GM19023 (cell line): Measurements from ENCODE around the gene CST11.

Experiments used
- ATAC-seq: cut with Tn5 transposase; IDR thresholded peaks from one replicate; pipeline ENCODE4 v1.9.1; 2021; ENCODE audit warnings: mild to moderate bottlenecking, moderate library complexity; ENCODE audit not compliant: unreplicated experiment

Gene CST11

GRCh38 chr20:23454816-23455215 lies 2.1 kb upstream of the CST11 start:
- no peak for ATAC-seq

DNA sequence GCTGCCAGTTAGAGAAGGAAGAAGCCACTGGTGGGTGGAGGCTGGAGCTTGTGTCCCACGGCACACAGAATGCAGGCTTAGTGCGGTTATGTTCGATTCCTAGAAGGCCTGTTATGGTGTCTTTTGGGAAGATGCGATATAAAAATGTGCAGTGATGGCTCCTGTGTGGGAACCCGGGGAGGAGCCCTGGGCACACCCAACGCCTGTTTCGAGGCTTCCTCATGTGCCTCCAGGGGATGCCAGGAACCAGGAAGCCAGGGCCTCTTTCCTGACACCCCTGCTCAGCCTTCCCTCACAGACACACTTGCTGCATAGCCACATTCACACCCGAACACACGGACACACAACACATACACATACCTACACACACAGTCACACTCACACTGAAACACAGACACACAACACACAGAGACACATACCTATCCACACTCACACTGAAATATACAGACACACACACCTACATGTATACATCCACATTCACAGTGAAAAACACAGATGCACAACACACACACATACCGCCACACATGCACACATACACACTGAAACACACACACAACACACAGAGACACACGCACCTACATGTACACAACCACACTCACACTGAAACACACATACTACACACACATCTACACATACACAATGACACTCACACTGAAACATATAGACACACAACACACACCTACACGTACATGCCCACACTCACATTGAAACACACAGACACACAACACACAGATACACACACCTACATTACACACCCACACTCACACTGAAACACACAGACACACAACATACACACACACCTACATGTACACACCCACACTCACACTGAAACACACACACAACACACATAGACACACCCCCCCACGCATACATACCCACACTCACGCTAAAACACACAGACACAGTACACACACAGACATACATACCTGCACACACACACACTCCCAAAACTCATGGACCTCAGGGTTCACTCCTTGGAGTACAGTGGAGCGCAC lies 1.2 kb upstream of the CST11 start:
- no peak for ATAC-seq

DNA sequence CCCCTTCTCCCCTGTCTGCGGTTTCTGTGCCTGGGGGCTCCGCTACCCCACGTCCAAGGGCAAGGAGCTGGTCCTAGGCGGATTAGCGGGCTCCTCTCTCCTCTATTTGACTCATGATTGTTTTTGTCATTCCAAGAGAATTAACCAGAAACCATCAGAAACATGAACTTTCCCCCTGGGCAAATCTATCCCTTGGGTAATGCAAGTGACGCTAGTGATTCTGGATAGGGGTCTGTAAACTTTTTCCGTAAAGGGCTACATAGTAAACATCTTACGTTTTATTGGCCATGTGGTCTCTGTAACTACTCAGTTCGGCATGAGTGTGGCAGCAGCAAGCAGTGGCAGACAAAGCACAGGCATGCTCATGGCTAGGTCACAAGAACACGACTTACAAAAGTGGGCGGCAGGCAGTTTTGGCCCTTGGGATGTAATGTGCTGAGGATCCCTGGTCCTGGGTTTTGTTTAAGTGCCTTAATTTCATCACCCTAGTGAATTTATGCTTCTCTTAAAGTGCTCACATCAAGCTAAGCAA lies 654 bp downstream of the CST11 start:
- no peak for ATAC-seq

DNA sequence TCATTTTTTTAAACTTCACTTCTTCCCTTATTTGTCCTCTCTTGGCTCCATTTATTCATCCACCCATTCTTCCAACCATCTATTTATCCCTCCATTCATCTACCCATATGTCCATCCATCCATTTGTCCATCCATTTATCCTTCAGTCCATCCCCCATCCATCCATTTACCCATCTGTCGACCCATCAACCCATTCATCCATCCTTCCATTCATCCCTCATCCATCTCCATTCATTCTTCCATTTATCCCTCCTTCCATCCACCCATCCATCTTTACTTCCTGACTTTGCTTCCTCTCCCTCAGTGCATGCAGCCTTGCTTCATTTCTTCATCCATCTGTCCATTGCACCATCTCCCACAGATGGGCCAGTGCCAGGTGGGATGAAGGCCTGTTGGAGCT lies 1.8 kb downstream of the CST11 start:
- no peak for ATAC-seq

DNA sequence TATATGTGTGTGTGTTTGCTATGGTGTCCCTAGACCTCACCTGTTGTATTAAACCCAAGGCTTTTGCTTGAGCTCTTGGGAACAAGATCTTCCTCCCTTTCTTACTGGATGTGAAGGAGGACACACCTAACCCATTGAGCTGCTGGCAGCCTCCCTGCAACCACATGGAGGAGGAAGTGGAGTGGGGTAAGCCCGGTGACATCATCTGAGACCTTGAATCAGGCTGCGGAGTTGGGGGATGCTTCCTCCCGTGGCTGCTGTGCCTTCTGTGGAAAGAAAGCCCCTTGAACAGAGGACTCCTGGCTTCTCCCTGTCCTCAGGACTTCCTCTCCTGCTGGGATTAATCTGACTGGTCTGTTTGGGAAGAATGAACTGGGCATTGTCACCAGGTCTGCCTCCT lies 3.3 kb downstream of the CST11 start:
- ATAC-seq: no peak

- ATAC-seq: no peak
Observed at GRCh38 chr20:23448167-23448566, 4.5 kb downstream of the CST11 start.

DNA sequence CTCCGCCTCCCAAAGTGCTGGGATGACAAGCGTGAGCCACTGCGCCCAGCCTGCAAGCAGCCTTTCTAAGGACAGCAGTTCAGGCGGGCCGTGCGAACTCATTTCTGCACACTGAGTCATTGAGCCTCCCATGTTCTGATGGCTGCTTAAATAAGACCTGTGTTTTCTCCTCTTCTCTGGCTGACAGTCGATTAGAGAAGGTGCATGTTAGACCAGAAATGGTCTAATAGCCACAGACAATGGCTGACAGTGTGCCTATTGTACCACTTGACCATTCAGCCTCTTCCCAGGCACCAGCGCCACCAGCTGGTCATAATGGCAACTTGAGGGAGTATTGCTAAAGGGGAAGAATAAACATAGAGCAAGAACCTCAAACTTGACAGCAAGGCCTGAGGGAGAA lies 6.2 kb downstream of the CST11 start:
- peak; percentile 65 for ATAC-seq

GRCh38 chr20:23445596-23446217 lies 7.0 kb downstream of the CST11 start:
- no peak for ATAC-seq

DNA sequence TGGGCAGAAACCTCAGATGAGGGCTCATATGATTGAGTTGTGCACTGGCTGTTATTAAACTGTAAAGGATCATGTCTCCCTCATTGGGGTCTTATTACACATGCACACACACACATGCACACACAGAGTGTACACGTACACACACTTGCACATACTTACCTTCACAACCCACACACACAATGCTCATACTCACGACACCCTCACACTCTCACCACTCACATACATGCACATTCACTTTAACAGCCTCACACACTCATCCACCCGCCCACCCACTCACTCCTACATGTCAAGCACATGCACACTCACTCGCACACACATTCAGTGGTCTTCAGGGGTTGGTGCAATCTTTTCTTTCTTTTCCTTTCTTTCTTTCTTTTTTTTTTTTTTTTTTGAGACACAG lies 7.8 kb downstream of the CST11 start:
- no peak for ATAC-seq

DNA sequence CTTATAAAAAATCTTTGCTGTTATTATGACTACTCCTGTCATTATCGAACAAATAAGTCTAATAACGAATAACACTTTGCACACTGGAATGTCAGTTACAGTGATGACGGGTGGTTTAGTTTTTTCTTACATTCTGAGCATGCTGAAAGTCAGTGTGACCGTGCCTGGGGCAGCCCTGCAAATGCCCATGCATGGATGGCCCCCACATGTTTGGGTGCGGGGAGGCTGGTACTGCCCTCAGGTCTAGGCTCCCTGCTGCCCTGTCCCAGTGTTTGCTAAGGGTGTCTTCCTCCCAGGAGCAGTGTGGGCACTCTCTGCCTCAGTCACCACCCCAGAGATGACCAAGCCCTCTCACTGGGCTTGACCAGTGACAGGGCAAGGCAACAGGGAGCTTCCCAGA lies 10.2 kb downstream of the CST11 start:
- ATAC-seq: no peak

DNA sequence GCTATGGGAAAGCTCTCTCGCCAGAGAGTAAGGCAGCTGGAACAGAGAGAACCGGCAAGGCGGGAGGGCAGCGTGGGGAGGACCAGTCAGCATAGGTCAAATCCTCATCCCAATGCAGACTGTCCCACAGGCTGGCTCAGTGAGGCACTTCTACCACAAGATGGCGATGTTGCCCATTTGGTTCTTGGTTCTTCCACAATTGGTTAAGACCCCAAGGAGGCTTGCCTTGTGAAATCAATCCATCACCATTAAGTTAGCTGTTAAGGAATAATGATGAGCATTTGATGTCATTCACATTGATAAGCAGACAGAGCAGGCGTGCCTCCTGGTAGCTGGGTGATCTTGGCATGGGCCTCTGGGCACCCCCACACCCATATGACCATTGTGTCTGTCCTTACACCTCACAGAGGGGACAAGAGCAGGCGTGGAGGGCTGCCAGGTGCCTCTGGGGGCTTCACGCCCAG lies 10.8 kb downstream of the CST11 start:
- ATAC-seq: peak; percentile 70

DNA sequence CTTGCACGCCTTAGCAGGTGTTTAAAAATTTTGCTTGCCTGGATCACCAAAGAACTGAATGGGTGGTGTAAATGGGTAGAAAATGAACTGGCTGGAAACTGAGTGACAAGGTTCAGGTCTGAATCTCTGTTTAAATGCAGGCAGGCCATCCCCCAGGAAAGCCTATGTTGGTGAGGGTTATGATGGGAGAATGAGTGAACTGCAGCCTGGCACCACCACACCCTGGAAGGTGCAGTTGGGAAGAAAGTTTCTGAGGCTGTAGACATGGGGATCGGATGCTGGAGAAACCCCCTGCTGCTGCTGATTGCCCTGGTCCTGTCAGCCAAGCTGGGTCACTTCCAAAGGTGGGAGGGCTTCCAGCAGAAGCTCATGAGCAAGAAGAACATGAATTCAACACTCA lies 12.7 kb downstream of the CST11 start:
- ATAC-seq: no peak

GRCh38 chr20:23438661-23439060 lies 14.0 kb downstream of the CST11 start:
- ATAC-seq: no peak

DNA sequence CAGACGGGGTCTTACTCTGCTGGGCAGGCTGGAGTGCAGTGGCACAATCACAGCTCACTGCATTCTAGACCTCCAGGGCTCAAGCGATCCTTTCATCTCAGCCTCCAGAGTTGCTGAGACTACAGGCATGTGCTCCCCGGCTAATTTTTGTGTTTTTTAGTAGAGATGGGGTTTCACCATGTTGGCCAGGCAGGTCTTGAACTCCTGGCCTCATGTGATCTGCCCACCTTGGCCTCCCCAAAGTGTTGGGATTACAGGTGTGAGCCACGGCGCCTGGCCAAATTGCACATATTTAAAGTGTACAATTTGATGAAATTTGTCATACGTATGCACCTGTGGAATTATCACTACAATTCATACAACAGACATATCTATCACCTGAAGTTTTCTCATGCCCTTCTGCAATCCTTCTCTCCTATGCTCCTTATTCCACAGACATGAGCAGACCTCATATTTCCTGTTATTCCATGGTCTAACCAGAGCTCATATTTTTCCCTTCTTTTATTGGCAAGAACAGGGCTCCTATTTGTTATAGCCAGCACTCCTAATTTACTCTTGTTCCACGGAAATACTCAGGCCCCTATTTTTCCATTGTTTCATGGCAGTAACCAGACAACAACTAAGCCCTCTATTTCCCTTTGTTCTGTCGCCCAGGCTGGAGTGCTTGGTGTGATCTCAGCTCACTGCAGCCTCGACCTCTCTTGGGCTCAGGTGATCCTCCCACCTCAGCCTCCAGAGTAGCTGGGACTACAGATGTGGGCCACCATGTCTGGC lies 15.4 kb downstream of the CST11 start:
- ATAC-seq: no peak

GRCh38 chr20:23436681-23437080 lies 16.0 kb downstream of the CST11 start:
- ATAC-seq: no peak

DNA sequence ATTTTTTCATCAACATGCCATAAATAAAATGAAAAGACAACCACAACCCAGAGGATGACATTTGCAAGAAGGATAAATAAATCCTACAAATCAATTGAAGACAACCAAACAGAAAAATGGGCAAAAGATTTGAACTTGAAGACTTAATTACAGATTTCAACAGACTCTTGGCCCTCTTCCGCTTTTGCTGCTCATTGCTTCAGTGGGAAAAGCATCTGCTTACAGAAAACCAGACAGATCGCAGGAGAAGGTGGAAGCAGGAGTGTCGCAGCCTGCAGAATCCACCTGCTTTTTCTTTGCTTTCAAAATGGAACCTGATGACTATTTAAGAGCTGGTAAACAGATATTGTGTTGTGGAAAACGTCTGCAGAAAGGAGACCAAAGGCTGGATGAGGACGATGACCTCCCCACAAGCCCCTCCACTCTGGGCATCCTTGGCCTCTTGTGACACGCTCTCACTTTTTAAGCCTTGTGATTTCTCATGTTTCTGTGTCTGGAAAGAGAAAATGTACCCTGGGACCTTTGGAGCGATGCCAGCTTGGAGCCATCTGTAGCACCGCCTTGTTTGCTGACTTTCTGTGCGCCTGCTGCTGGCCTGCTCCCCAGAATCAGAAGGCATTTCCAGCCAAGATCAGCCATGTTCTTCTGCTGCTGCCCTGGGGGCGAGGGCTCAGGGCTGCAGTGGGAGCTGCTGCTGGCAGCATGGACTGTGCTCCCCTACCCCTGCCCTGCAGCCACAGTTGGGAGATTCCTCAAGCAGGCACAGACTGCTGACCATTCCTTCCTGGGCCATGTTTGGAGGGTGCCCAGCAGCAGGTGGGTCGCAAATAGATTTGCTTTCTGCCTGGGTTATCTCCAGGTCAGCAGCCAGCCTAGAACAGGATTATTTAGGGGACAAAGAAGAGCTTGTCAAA lies 16.8 kb downstream of the CST11 start:
- no peak for ATAC-seq

DNA sequence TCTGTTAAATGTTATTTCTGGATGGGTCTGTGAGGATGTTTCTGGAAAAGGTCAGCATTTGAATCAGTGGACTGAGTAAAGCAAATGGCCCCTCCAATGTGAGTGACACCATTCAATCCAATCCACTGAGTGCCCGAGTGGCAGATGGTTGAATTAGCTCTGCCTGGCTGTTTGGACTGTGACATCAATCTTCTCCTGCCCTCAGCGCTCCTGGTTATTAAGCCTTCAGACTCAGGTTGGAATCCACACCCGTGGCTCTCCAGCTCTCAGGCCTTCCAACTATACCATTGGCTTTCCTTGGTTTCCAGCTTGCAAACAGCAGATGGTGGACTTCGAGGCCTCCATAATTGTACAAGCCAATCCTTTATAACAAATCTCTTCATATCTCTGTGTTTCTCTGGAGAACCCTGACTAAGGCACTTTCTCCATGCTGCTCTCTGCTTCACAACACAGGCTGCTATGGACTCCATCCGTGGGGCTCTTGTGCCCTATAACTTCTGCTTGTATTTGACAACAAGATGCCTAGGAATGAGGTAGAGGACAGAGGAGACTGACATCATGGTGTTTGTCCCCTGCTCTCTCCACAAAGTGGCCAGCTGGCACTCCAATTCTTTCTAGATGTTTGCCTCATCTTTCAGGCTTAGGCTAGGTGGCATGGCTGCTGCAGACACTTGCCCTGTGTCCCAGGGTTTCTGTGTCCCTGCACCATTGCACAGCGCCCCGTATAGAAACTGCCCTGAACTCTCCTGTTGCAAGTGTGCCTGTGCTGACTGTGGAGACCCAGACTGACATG lies 18.0 kb downstream of the CST11 start:
- no peak for ATAC-seq

- ATAC-seq: no peak
Observed at GRCh38 chr20:23433628-23434027, 19.0 kb downstream of the CST11 start.

DNA sequence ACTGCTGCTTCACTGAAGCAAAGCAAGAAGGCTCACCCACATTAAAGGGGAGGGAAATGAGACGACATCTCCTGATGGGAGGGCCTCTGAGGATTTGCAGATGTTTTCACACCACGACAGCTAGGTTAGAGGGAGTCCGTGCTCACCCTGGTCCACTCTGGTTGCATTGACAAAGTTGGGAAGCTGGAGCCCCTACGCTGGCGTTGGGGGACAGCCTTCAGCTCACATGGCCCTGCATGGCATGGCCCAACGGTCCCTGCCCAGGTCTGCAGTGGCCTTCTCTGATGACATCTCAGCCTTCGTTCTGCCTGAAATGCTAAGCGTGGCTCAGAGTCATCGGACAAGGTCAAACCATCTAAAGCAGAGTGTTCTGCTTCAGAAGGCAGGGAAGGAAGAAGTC lies 27.5 kb downstream of the CST11 start:
- ATAC-seq: no peak
